ENCODE results near the gene PREX1.

DNA sequence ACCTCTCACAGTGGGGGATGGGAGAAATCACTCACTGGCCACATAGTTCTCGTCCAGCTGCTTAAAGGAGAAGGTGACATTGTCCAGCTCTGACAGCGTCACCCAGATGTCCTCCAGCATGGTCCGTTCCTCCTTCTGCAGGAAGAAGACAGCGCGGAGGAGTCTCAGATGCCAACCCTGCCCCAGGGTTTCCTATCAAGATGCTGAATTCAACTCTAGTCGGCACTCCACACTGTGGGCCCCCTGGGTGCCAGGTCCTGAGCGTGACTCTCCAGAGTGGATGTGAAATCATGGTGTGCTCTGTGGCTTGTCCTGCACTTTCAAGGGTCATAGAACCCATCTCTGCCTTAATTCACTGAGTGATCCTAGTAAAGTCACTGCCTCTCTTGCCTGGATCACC is 193.2 kb downstream of the PREX1 start:
- TF ChIP-seq, protein P1, sequence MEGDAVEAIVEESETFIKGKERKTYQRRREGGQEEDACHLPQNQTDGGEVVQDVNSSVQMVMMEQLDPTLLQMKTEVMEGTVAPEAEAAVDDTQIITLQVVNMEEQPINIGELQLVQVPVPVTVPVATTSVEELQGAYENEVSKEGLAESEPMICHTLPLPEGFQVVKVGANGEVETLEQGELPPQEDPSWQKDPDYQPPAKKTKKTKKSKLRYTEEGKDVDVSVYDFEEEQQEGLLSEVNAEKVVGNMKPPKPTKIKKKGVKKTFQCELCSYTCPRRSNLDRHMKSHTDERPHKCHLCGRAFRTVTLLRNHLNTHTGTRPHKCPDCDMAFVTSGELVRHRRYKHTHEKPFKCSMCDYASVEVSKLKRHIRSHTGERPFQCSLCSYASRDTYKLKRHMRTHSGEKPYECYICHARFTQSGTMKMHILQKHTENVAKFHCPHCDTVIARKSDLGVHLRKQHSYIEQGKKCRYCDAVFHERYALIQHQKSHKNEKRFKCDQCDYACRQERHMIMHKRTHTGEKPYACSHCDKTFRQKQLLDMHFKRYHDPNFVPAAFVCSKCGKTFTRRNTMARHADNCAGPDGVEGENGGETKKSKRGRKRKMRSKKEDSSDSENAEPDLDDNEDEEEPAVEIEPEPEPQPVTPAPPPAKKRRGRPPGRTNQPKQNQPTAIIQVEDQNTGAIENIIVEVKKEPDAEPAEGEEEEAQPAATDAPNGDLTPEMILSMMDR (IDR thresholded peaks at IDR 0.05; ENCODE audit: low read depth, low read length) = no peak
- TF ChIP-seq POLR2A (IDR thresholded peaks at IDR 0.05; ENCODE audit: extremely low read depth, insufficient read length) = no peak
- TF ChIP-seq MYC (IDR thresholded peaks at IDR 0.05; ENCODE audit: low read depth, low read length) = no peak
- TF ChIP-seq, protein P2, sequence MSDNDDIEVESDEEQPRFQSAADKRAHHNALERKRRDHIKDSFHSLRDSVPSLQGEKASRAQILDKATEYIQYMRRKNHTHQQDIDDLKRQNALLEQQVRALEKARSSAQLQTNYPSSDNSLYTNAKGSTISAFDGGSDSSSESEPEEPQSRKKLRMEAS (IDR thresholded peaks at IDR 0.05; ENCODE audit: low read depth, low read length) = no peak
